CD4-positive, alpha-beta T cell treated with Interleukin-15 for 1 hour (primary cell): ENCODE measurements around the gene MCF2L.

Experiments
- DNase-seq: peaks from one replicate; pipeline ENCODE4 v3.0.0-alpha.2; 2020

The MCF2L gene

DNA sequence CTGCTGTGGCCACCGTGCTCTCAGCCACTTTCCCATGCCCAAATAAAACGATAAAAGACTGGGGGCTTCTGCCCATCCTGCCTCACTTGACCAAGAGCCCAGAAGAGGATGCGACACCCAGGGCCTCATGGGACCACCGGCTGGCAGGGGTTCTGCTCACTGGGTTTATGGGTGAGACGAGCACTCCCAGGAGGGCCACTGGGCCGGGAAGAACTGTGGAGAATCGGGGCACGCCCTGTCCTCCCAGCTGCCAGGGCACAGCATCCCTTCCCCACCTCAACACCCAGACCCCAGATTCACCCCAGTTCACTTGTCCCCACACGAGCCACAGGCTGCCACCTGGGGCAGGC, 148.9 kb downstream of the MCF2L start:
- no peak for DNase-seq

DNA sequence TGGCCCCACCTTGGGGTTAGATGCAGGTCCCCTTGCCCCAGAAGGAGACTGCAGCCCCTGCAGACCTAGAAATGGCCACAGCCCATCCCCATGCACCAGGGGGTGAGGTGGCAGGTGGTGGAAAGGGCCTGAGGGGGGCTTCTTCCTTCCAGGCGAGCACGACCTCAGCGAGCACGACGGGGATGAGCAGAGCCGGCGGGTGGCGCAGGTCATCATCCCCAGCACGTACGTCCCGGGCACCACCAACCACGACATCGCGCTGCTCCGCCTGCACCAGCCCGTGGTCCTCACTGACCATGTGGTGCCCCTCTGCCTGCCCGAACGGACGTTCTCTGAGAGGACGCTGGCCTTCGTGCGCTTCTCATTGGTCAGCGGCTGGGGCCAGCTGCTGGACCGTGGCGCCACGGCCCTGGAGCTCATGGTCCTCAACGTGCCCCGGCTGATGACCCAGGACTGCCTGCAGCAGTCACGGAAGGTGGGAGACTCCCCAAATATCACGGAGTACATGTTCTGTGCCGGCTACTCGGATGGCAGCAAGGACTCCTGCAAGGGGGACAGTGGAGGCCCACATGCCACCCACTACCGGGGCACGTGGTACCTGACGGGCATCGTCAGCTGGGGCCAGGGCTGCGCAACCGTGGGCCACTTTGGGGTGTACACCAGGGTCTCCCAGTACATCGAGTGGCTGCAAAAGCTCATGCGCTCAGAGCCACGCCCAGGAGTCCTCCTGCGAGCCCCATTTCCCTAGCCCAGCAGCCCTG, 149.4 kb downstream of the MCF2L start:
- DNase-seq = no peak

DNA sequence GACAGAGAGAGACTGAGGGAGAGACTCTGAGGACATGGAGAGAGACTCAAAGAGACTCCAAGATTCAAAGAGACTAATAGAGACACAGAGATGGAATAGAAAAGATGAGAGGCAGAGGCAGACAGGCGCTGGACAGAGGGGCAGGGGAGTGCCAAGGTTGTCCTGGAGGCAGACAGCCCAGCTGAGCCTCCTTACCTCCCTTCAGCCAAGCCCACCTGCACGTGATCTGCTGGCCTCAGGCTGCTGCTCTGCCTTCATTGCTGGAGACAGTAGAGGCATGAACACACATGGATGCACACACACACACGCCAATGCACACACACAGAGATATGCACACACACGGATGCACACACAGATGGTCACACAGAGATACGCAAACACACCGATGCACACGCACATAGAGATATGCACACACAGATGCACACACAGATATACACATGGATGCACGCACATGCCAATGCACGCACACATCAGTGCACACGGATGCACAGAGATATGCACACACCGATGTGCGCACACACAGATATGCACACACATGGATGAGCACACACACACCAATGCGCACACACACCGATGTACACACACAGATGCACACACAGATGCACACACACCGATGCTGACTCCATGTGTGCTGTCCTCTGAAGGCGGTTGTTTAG, 150.3 kb downstream of the MCF2L start:
- DNase-seq = no peak

DNA sequence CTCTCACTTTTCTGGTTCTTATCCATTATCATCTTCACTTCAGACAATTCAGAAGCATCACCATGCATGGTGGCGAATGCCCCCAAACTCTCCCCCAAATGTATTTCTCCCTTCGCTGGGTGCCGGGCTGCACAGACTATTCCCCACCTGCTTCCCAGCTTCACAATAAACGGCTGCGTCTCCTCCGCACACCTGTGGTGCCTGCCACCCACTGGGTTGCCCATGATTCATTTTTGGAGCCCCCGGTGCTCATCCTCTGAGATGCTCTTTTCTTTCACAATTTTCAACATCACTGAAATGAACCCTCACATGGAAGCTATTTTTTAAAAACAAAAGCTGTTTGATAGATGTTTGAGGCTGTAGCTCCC, 150.8 kb downstream of the MCF2L start:
- no peak for DNase-seq

DNA sequence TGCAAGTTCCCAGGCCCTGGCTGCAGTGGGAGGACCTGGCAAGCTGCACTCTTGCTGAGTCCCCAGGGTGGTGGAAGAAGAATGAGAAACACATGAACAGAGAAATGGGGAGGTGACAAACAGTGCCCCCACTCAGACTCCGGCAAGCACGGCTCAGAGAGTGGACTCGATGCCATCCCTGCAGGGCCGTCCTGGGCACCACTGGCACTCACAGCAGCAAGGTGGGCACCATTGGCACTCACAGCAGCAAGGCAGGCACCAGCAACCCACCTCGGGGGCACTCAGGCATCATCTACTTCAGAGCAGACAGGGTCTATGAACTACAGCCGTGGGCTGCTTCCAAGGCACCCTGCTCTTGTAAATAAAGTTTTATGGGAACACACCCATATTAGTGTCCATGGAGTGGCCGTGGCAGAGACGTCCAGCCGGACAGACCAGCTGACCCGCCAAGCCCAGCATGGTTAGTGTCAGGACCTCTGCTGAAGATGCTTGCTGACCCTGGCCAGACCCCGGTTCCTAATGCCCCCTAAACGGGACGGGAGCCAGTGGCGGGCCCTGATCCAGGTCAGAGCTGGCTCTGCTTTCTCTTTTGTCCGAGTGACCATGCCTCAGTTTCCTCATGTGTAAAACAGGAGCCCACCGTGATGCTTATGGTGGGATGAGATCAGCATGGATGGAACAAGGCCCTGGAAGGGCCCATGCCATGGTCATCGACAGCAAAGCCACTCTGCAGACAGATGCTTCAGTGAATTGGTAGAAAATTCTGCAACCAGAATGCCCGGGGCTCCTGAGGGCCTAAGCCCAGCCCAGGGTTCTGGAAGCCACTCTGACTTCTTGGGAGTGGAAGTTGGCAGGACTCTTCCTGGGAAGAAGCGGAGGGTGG, 151.5 kb downstream of the MCF2L start:
- no peak for DNase-seq

DNA sequence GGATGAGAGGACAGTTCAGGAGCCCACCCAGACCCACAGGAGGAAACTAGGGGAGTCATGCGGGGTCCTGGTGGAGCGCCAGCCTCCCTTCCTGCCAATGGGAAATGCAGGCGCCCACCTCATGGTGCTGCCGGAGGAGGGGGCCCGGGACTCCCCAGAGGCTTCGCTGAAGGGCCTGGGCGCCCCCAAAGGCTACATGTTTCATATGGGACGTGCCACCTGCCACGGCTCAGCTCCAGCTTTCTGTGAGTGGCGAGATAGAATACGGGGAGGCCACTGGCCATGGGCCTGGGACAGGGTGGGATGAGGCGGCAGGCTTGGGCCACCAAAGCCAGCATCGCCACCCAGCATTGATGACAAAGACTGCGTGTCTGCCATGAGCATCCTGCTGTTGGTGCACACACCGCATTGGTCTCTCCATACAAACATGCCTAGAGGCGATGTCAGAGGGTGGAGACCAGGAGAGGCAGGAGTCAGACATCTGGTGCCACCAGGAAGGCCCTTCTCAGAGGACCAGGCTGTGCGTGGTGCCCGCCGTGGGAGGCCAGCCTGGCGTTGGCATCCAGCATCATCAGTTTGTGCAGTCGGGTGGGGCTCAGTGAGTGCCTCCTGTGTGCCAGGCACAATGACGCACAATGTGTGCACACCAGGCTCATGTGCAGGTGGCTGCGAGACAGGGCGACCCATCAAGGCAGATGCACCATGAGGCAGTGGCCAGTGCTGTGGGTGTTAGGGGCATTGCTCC, 152.3 kb downstream of the MCF2L start:
- no peak for DNase-seq

DNA sequence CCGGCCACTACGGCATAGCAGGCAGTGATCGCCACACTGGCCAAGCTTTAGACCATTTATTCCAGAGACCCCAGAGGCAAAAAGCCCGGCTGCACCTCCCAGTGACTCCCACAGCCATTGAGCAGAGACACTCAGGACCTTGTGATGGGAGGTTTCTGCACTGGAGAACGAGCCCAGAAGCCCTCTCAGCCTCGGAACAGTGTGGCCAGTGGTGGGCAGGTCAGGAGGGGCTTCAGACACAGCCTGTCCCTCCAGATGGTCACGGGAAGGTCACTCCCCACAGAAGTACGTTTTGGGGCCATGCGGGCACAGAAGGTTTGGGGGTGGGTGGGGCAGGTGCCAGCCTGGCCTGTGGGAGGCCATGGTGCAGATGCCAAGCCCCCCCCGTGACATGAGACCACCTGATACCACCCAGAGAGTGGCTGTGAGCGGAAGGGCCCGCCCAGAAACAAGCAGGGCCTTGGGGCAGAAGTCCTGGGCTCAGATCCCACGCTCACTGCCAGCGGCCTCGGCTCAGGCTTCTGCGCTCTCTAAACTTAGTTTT, 153.0 kb downstream of the MCF2L start:
- DNase-seq = no peak

DNA sequence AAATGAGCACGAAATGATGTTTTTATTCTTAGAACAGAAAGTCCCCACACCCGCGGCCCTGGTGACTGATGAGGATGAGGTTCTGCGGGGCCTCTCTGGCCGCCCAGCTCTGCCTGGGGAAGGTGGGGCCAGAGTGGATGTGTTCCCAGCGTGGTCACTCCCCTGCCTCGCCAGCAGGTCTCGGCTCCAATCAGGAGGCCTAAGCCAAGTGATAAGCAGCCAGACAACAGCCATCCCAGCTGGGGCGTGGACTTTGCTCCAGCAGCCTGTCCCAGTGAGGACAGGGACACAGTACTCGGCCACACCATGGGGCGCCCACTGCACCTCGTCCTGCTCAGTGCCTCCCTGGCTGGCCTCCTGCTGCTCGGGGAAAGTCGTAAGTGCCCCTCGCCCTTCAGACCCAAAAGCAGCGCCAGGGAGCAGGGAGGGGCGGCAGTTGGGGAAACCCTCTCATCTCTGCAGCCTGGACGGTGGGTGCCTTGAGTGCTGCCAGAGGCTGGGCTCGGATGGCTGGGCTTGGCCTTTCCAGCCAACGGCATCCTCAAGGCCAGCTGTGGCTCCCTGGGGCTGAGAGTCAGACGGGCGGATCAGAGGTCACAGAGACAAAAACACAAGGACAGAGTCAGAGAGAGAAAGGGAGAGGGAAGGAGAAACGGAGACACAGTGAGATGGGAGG, 153.7 kb downstream of the MCF2L start, which contains the start of gene F10:
Gene F10 (plus strand): TSS at position 250 of the 676 bp plus-strand sequence. CDS start 57 bp downstream, at position 307.
- no peak for DNase-seq

DNA sequence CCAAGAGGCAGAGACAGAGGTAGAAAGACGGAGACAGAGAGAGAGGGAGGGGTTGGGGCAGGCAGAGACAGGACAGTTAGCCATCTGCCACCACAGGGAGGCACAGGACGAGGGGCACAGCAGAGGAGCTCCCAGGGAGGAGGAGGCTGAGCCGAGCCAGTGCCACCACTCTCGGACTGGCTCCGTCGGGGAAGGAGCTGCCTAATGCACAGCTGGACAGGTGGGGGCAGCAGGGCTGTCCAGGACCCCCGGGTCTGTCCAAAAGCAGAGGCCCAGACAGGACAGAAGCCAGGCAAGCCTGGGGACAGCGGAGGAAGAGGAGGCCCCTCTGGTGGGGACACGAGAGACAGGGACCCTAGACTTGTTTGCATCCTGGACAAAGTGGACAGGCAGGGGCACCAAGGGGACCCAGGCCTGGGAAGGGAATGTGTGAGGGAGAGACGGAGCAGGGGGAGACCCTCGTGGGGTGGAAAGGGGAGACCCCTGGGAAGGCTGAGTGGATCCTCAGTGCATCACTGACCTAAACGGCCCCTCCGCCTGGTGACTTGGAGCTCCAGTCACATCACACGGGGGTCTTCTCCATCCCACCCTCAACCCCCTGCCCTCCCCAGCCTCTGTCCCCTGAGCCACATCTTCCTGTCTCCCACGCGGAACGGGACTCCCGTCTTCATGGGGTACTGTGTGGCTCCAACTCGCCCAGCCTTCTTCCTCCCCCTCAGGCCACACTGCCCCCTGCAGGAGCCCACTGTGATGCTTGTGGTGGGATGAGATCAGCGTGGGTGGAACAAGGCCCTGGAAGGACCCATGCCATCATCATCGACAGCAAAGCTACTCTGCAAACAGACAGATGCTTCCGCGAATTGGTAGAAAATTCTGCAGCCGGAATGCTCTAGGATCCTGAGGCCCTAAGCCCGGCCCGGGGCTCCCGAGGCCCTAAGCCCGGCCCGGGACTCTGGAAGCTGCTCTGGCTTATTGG, 154.5 kb downstream of the MCF2L start:
- DNase-seq = no peak

DNA sequence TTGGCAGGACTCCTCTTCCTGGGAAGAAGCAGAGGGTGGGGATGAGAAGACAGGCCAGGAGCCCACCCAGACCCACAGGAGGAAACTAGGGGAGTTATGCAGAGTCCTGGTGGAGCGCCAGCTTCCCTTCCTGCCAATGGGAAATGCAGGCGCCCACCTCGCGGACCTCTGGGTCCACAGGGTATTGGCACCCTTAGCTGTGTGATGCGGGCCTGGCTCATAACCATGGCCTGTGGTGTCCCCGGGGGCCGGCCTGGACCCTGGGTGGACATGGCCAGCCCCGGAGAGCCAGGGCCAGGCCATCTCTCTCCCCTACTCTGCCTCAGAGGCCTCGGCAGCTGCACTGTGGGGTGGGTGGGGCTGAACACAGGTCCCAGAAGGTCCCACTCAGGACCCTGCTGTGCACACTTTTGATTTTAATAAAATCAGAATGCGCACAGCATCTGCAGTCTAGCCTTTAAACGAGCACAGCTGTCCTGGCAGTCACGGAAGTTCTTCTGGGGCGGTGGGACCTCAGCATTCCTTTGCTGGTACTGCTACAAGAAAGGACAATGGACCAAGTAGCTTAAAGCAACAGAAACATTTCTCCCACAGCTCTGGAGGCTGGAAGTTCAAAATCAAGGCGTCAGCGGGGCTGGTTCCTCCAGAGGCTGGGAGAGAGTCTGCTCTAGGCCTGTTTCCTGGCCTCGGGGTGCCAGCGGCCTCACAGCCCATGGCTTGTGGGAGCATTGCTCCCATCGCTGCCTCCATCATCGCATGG, 155.4 kb downstream of the MCF2L start:
- DNase-seq = no peak

DNA sequence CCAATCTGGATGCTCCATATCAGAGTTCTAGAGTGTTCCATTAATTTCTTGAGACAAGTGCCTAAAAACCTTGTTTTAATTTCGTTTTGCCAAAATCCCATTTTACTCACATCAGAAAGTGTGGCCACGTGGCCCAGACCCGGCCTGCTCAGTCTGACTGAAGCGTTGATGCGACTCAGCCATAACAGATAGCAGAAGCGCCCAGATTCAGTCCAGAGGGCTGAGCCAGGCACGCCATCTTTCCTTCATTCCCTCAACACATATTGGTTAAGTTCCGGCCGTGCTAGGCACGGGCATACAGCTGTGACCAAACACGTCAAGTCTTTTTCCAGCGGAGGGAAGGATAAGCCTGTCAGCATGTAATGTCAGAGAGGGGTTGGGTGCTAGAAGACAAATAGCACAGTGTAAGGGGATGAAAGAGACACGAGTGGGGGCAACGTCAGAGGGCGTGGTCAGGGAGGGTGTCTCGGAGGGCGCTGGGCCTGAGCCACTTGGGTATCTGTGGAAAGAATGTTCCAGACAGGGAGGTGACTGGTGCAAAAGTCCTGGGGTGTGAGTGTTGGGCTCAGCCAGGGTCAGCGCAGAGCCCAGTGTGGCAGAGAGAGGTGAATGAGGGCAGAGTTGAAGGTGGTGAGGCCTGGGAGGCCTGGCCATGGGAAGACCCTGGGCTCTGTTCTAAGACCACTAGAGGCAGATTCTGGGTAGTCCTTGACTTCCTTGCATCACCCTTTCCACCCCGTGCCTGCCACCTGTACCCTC, 156.7 kb downstream of the MCF2L start:
- DNase-seq = no peak

DNA sequence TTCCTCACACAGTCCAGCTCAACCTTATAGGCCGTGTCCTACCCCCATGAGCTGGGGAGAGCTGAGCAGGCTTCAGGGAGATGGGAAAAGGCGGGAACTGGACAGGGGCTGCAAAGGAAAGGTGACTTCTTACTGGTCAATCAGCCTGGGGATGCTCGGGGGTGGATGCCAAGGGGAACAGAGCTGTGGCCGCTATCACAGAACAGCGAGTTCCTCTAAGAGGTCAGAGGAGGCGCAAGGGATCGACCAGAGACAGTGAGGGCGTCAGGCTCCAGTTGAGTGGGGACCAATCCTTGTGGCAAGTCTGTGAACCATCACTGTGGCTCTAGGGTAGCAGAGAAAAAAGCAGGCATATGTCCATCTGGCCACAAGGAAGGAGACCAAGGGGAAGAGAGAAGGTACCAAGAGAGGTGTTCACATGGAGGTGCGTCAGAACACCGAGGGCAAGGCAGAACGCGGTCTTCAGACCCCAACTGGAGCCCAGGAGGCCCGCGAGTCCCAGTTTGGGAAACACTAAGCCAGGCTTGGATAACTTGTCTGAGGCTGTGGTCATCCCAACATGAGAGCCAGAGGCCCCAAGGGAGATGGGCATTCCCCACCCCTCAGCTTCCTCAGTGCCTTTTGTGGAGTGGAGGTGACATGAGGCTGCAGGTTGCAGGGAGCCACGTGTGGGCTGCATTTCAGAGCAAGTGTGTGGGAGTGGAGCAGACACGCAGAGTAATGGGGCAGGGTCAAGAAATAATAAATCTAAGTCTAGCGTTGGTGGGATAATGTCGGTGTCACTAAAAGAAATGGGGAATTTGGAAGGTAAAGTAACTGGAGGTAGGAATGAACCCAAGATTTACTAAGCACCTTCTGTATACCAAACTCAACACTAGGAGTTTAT, 157.5 kb downstream of the MCF2L start:
- DNase-seq = no peak

DNA sequence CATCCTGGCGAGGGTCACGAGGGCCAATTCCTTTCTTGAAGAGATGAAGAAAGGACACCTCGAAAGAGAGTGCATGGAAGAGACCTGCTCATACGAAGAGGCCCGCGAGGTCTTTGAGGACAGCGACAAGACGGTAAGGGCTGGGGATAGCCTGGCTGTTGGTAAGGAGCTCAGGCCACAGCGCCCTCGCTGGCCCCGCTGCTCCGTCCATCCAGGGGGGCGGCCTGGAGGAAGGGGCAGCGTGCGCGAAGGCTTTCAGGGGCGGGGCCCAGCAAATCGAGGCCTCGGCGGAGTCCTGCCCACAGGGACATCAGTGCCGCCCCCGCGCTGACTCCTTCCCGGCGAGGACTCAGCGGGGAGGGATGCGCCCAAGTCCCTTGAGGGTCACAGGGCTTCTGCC, 160.5 kb downstream of the MCF2L start:
- DNase-seq = no peak

DNA sequence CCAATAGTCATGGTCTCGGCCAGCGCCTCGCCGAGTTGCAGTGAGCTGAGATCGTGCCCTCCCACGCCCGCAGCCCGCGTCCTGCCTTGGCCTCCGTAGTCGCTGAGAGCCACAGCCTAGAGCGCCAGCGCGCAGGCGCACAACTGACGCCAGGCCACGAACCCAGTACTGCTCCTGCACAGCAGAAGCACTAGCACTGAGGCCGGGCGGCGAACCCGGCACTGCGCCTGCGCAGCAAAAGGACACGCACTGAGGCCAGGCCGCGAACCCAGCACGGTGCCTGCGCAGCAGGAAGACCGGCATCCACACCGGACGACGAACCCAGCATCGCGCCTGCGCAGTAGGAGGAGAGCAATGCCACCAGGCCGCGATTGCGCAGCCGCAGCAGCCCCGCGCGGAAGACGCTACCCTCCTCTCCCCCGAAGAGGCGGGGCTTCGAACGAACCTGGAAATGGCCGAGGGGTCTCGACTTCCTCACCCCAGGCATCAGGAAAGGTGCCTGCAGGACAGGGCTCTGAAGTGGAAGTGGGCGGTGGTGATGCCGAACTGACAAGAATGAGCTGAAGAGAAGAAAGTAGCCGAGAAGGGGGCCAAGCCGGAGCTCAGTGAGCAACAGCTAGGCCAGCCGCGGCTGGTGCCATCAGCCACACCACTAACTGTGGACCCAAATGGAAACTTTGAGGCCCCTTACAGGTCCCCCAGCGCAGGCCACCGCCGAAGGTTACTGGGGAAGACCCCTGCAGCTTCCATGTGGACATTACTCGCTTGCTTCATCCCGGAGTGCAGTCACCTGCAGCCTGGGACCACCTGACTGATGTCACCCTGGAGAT, 161.1 kb downstream of the MCF2L start:
- peak; percentile 34 for DNase-seq

DNA sequence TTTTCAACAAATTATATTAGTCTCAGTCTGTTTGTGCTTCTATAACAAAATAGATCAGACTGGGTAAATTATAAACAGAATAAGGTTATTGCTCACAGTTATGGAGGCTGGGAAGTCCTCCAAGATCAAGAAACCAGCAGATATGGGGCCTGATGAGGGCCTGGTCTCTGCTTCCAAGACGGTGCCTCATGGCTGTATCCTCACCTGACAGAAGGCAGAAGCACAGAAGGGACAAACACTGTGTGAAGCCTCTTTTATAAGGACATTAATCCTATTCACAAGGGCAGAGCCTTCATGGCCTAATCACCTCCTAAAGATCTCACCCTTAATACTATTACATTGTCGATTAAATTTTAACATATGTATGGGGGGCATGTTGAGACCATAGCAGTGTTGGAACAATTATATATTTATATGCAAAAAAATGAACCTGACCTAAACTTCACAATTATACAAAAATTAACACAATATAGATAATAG, 166.3 kb downstream of the MCF2L start:
- no peak for DNase-seq

DNA sequence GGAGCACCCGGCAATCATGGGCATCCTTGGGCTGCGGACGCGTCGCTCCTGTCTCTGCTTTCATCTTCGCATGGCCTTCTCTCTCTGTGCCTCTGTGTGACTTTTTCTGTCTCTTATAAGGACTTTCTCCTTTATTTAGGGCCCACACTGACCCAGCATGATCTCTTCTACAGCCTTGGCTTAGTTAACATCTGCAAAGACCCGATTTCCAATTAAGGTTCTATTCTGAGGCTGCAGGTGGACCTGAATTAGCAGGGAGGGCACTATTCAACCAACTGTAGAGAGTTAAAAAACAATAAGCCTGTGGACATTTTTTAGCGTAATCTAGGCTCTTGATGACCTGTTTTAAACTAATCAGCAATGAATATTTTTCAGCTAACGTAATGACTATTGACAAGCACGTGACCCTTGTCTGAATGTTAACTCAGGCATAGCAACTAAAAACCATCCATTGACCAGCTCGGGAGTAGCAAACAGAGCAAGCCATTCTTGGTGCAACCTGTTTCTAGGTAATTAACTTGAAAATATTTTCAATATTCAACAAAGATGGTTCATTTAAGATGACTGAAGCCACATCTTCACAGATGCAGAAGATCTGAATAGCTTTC, 168.8 kb downstream of the MCF2L start:
- no peak for DNase-seq
